Measurements from ENCODE around the gene COX10.

DNA sequence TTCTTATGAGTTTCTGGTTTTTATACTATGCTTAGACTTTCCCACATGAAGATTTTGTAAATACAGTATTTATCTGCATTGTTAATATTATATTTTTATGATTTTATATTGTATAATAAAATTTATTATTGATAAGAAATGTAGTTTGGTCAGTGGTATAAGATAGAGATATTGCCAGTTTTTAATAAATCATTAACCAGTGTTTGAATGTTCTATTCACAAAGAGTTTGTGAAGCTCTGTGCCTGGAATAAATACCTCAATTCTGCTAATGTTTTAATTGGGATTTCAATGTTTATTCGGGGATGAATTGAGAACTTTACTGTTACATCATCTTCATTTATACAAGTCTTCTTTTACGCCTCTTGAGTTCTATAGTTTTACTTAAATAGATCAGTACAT lies 16.9 kb downstream of the COX10 start:
- TF ChIP-seq POLR2AphosphoS5 (IDR thresholded peaks at IDR 0.05; ENCODE audit: low read depth, low read length): no peak
- TF ChIP-seq, protein P1, sequence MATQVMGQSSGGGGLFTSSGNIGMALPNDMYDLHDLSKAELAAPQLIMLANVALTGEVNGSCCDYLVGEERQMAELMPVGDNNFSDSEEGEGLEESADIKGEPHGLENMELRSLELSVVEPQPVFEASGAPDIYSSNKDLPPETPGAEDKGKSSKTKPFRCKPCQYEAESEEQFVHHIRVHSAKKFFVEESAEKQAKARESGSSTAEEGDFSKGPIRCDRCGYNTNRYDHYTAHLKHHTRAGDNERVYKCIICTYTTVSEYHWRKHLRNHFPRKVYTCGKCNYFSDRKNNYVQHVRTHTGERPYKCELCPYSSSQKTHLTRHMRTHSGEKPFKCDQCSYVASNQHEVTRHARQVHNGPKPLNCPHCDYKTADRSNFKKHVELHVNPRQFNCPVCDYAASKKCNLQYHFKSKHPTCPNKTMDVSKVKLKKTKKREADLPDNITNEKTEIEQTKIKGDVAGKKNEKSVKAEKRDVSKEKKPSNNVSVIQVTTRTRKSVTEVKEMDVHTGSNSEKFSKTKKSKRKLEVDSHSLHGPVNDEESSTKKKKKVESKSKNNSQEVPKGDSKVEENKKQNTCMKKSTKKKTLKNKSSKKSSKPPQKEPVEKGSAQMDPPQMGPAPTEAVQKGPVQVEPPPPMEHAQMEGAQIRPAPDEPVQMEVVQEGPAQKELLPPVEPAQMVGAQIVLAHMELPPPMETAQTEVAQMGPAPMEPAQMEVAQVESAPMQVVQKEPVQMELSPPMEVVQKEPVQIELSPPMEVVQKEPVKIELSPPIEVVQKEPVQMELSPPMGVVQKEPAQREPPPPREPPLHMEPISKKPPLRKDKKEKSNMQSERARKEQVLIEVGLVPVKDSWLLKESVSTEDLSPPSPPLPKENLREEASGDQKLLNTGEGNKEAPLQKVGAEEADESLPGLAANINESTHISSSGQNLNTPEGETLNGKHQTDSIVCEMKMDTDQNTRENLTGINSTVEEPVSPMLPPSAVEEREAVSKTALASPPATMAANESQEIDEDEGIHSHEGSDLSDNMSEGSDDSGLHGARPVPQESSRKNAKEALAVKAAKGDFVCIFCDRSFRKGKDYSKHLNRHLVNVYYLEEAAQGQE (IDR thresholded peaks at IDR 0.05; ENCODE audit: insufficient read depth in 1 of 2, low read depth in 2 of 2, low read length in 2 of 2): no peak
- no peak for TF ChIP-seq SIN3A (IDR thresholded peaks at IDR 0.05; ENCODE audit: borderline replicate concordance, insufficient read depth, low read length)
- no peak for TF ChIP-seq TAF1 (IDR thresholded peaks at IDR 0.05; ENCODE audit: borderline replicate concordance, insufficient read depth, low read length)
- no peak for TF ChIP-seq FOXP2 (optimal IDR thresholded peaks at IDR 0.05; ENCODE audit: borderline replicate concordance, extremely low read depth, extremely low read length, insufficient read depth)
